Natural killer cell (primary cell): Measurements from ENCODE around the gene XKR8. TPM values are rescaled to one million over a fixed set of nuclear protein-coding genes. Genes with fewer than 3 reads are reported as not detected.

ENCODE experiments used
- ATAC-seq, 3 donors: fragments of 150-1000 bp in 2 of 3; fragments of 200-7000 bp in 1 of 3; cut with Tn5 transposase; 1 replicate in 1 of 3; 2 replicates in 2 of 3; pipeline ENCODE4 v1.10.0; 2021; ENCODE audit warnings: mild to moderate bottlenecking in 2 of 3, moderate library complexity in 2 of 3
- DNase-seq, 2 donors: peaks; one replicate each; pipeline versions ENCODE4 v3.0.0 to v3.0.0-alpha.2; 2013 to 2021; ENCODE audit warnings: mixed read lengths in 1 of 2
- H3K27ac ChIP-seq: one replicate; pipeline ENCODE4 v1.5.1; 2013; ENCODE audit warnings: mild to moderate bottlenecking, low read length
- H3K27me3 ChIP-seq: one replicate; pipeline ENCODE4 v1.6.1; 2013; ENCODE audit warnings: low read length; ENCODE audit not compliant: control insufficient read depth, insufficient read depth
- H3K36me3 ChIP-seq: one replicate; pipeline ENCODE4 v1.6.1; 2013; ENCODE audit warnings: low read length; ENCODE audit not compliant: control insufficient read depth, insufficient read depth
- H3K4me1 ChIP-seq: one replicate; pipeline ENCODE4 v1.6.1; 2013; ENCODE audit warnings: low read length; ENCODE audit not compliant: control insufficient read depth, insufficient read depth
- H3K4me3 ChIP-seq: one replicate; pipeline ENCODE4 v1.5.1; 2013; ENCODE audit warnings: low read length
- H3K9me3 ChIP-seq: one replicate; pipeline ENCODE4 v1.6.1; 2013; ENCODE audit warnings: low read length; ENCODE audit not compliant: control insufficient read depth, insufficient read depth
- H3K27ac Mint-ChIP-seq, 2 donors: one replicate each; pipeline ENCODE4 v1.8.0; 2022; ENCODE audit warnings: mild to moderate bottlenecking in 2 of 2, mixed read lengths in 2 of 2, moderate library complexity in 1 of 2
- H3K27me3 Mint-ChIP-seq, 2 donors: one replicate each; pipeline ENCODE4 v1.8.0; 2022; ENCODE audit warnings: low read depth in 2 of 2, mixed read lengths in 2 of 2
- H3K36me3 Mint-ChIP-seq: one replicate; pipeline ENCODE4 v1.8.0; 2022; ENCODE audit warnings: mixed read lengths
- H3K4me1 Mint-ChIP-seq, 2 donors: one replicate each; pipeline ENCODE4 v1.8.0; 2022; ENCODE audit warnings: mixed read lengths in 2 of 2
- H3K4me3 Mint-ChIP-seq: one replicate; pipeline ENCODE4 v1.8.0; 2022; ENCODE audit warnings: mild to moderate bottlenecking, moderate library complexity, mixed read lengths
- H3K9me3 Mint-ChIP-seq, 2 donors: one replicate each; pipeline ENCODE4 v1.8.0; 2022; ENCODE audit warnings: mixed read lengths in 2 of 2
- whole genome bisulfite sequencing: methylation state at CpG from one replicate; pipeline ENCODE4 v1.1.7; 2013; ENCODE audit warnings: missing lambda C conversion rate; ENCODE audit not compliant: insufficient coverage; 5-methylcytosine and 5-hydroxymethylcytosine counted together
- intact Hi-C: fragments of 100-400 bp; cut with micrococcal nuclease; formaldehyde crosslinking; loops from one replicate; pipeline ENCODE4 v1.14.2; 2022
- total RNA-seq, 4 donors: library from RNA; stranded (reverse); fragments of 120-200 nt in 1 of 4; gene quantifications; one replicate each; pipeline versions ENCODE4 v1.2.3 to v1.2.4, GENCODE V29; 2013 to 2022
- TF ChIP-seq, protein P1 (sequence below): fragments of 200-600 bp; IDR thresholded peaks from one replicate; pipeline ENCODE4 v1.8.0; 2022; ENCODE audit warnings: antibody characterized with exemption

The XKR8 gene
- total RNA-seq, 3 donors from 2014 or later (not counting 1 experiment from before 2014, with no cell fraction given) = 8.0 to 16.8 (median 15.5) TPM

DNA sequence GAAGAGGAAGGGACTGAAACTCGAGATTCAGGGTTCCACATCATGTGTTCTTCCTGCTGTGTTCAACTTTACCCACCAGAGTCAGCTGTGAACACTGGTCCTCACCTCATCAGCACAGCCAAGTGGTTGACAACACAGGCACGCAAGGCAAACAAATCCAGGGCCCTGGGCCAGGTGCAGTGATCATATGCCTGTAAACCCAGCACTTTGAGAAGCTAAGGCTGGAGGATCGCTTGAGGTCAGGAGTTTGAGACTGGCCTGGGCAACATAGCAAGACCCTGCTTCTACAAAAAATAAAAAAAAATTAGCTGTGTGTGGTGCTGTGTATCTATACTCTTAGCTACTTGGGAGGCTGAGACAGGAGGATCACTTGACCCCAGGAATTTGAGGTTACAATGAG, 8.4 kb upstream of the XKR8 start:
- Histone ChIP-seq H3K36me3 (no peaks in the 10 kb centered on the region), H3K27ac (no peak overlapping the region), H3K27me3 (no peaks in the 10 kb centered on the region), H3K4me1 (no peaks in the 10 kb centered on the region), H3K4me3 (no peak overlapping the region), H3K9me3 (no peaks in the 10 kb centered on the region)
- no peaks in the 10 kb centered on the region for H3K4me1 Mint-ChIP-seq
- TF ChIP-seq, protein P1, sequence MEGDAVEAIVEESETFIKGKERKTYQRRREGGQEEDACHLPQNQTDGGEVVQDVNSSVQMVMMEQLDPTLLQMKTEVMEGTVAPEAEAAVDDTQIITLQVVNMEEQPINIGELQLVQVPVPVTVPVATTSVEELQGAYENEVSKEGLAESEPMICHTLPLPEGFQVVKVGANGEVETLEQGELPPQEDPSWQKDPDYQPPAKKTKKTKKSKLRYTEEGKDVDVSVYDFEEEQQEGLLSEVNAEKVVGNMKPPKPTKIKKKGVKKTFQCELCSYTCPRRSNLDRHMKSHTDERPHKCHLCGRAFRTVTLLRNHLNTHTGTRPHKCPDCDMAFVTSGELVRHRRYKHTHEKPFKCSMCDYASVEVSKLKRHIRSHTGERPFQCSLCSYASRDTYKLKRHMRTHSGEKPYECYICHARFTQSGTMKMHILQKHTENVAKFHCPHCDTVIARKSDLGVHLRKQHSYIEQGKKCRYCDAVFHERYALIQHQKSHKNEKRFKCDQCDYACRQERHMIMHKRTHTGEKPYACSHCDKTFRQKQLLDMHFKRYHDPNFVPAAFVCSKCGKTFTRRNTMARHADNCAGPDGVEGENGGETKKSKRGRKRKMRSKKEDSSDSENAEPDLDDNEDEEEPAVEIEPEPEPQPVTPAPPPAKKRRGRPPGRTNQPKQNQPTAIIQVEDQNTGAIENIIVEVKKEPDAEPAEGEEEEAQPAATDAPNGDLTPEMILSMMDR = no peak
- no peak overlapping the region for H3K27ac Mint-ChIP-seq
- H3K27me3 Mint-ChIP-seq = no peaks in the 10 kb centered on the region
- no peak overlapping the region for H3K4me3 Mint-ChIP-seq
- no peaks in the 10 kb centered on the region for H3K36me3 Mint-ChIP-seq
- ATAC-seq (no peak), DNase-seq (no peak)
- intact Hi-C loops = no loop called here
- WGBS = 49% methylated on average over 3 of the region's 3 CpGs
- no peaks in the 10 kb centered on the region for H3K9me3 Mint-ChIP-seq

DNA sequence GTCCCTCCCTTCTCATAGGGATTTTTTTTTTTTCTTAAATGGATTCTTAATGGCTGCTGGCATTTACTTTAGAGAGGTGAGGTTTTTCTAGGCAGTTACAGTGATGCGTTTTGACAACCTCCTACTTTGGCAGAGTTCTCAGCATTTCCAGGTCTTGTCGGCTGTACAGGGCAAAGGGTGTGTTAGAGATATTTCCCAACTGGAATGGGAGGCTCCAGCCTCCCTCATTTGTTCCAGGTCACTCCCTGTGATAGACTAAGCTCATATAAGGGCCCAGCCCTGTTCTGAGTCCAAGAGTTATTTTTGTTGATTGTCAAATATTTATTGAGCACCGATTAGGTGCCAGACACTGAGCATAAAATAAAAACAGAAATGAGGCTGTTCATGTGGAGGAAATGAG, 7.6 kb upstream of the XKR8 start:
- WGBS = 94% methylated on average over 3 of the region's 3 CpGs
- no peaks in the 10 kb centered on the region for H3K27me3 Mint-ChIP-seq
- intact Hi-C loops = no loop called here

DNA sequence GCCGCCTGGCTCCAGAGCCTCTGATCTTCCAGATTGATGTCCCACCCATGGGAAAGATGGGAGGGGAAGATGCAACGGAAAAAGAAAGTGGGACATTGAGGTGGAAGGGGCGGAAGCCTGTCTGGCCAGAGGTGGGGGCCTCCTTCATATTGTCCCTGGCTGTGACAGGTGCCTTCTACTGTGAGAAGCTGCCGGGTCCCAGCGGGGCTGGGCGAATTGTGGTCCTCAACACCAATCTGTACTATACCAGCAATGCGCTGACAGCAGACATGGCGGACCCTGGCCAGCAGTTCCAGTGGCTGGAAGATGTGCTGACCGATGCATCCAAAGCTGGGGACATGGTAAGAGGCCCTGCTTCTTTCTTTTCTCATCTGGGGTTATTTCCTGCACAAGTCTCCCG, 5.6 kb upstream of the XKR8 start:
- no peaks in the 10 kb centered on the region for H3K27me3 ChIP-seq
- no peak overlapping the region for H3K4me3 ChIP-seq
- no peak overlapping the region for H3K27ac ChIP-seq
- peaks cover 6% of the 10 kb centered on the region for H3K4me1 ChIP-seq
- no peaks in the 10 kb centered on the region for H3K36me3 ChIP-seq
- intact Hi-C loops = no loop called here
- H3K36me3 Mint-ChIP-seq = no peaks in the 10 kb centered on the region
- H3K9me3 ChIP-seq = no peaks in the 10 kb centered on the region
- H3K9me3 Mint-ChIP-seq = no peaks in the 10 kb centered on the region
- H3K4me3 Mint-ChIP-seq = no peak overlapping the region
- H3K27ac Mint-ChIP-seq = no peak overlapping the region
- H3K27me3 Mint-ChIP-seq = no peaks in the 10 kb centered on the region
- no peak for DNase-seq
- H3K4me1 Mint-ChIP-seq = peaks cover 0 to 5% of the 10 kb centered on the region in 2 donors
- 94% methylated on average over 10 of the region's 10 CpGs for WGBS
- TF ChIP-seq, protein P1 = no peak
- no peak for ATAC-seq

More for the DNA sequence above, 7.6 kb upstream of the XKR8 start:
- Histone ChIP-seq H3K9me3 (no peaks in the 10 kb centered on the region), H3K36me3 (no peaks in the 10 kb centered on the region), H3K27ac (no peak overlapping the region), H3K4me3 (no peak overlapping the region), H3K27me3 (no peaks in the 10 kb centered on the region), H3K4me1 (no peaks in the 10 kb centered on the region)
- Mint-ChIP-seq H3K4me1 (no peaks in the 10 kb centered on the region), H3K9me3 (no peaks in the 10 kb centered on the region), H3K36me3 (no peaks in the 10 kb centered on the region), H3K4me3 (no peak overlapping the region), H3K27ac (no peak overlapping the region)
- TF ChIP-seq, protein P1 = no peak
- DNase-seq (no peak), ATAC-seq (no peak)

DNA sequence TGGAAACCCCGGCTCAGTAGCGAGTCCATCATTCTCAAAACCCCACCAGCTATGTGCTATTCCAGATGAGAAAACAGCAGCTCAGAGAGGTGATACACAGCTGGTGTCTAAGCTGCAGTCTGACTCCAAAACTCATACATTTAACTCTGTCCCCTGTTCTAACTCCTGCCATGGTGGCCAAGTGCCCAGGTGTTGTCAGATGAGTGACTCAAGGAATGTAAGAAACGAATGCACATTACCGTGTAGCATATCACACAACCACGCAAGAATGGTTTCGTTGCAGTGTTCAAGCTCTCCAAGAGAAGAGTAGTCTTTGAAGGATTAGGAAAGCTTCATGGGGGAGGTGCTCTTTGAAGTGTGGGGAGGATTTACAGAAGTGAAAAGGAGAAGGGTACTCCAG, 4.7 kb upstream of the XKR8 start:
- H3K27me3 Mint-ChIP-seq = no peaks in the 10 kb centered on the region
- DNase-seq = no peak
- 95% methylated on average over 6 of the region's 6 CpGs for WGBS
- Histone ChIP-seq H3K9me3 (no peaks in the 10 kb centered on the region), H3K27me3 (no peaks in the 10 kb centered on the region), H3K4me3 (no peak overlapping the region), H3K4me1 (peaks cover 11% of the 10 kb centered on the region), H3K27ac (no peak overlapping the region), H3K36me3 (no peaks in the 10 kb centered on the region)
- no peaks in the 10 kb centered on the region for H3K36me3 Mint-ChIP-seq
- no peak for ATAC-seq
- H3K4me3 Mint-ChIP-seq = no peak overlapping the region
- TF ChIP-seq, protein P1 = no peak
- peaks cover 0 to 10% of the 10 kb centered on the region in 2 donors for H3K4me1 Mint-ChIP-seq
- H3K27ac Mint-ChIP-seq = no peak overlapping the region
- intact Hi-C loops = loop anchor here (5.0 kb wide), 1 partner anchor 58 kb away; no protein-coding TSS in a partner anchor
- no peaks in the 10 kb centered on the region for H3K9me3 Mint-ChIP-seq
